Right atrium auricular region (tissue), 2 donors: ENCODE results near the gene RFPL3. TPM values are rescaled to one million over a fixed set of nuclear protein-coding genes. Genes with fewer than 3 reads are reported as not detected.

Experiments
- DNase-seq: peaks from one replicate; pipeline ENCODE4 v3.0.0-alpha.2; 2019; ENCODE audit warnings: low spot score
- H3K27ac ChIP-seq, 2 donors: fragments of 200-600 bp; sonication (generic); 1 replicate in 1 of 2; 2 replicates in 1 of 2; pipeline ENCODE4 v1.5.1; 2016 to 2019
- H3K27me3 ChIP-seq, 2 donors: fragments of 200-600 bp; sonication (generic); one replicate each; pipeline versions ENCODE4 v1.5.1 to v1.6.0; 2017 to 2019
- H3K36me3 ChIP-seq: fragments of 200-600 bp; sonication (generic); one replicate; pipeline ENCODE4 v1.5.1; 2016
- H3K4me1 ChIP-seq, 2 donors: fragments of 200-600 bp; sonication (generic); one replicate each; pipeline versions ENCODE4 v1.5.1 to v1.6.0; 2017 to 2019
- H3K4me3 ChIP-seq, 2 donors: fragments of 200-600 bp; sonication (generic); 1 replicate in 1 of 2; 2 replicates in 1 of 2; pipeline ENCODE4 v1.5.1; 2017 to 2019; ENCODE audit warnings: mild to moderate bottlenecking in 1 of 2, moderate library complexity in 1 of 2
- H3K9me3 ChIP-seq, 2 donors: fragments of 200-600 bp; sonication (generic); one replicate each; pipeline ENCODE4 v1.5.1; 2019
- CTCF ChIP-seq, 2 donors: fragments of 200-600 bp; sonication (generic); IDR thresholded peaks; one replicate each; pipeline ENCODE4 v1.5.1; 2019; ENCODE audit warnings: antibody characterized with exemption in 2 of 2
- total RNA-seq, 2 donors: library from RNA; depleted of rRNA; stranded (reverse); fragments of >200 nt; gene quantifications; one replicate each; pipeline ENCODE4 v1.1.0, GENCODE V29; 2016

Gene RFPL3
- total RNA-seq, 2 donors from 2014 or later: not detected

- Histone ChIP-seq H3K27ac (no peak overlapping the region), H3K4me1 (no peaks in the 10 kb centered on the region), H3K27me3 (no peaks in the 10 kb centered on the region), H3K4me3 (no peak overlapping the region), H3K9me3 (no peaks in the 10 kb centered on the region), H3K36me3 (peaks cover 34% of the 10 kb centered on the region)
- no peak for TF ChIP-seq CTCF (IDR thresholded peaks at IDR 0.05)
- no peak for DNase-seq
Observed at GRCh38 chr22:32385681-32386080, 28.0 kb downstream of the RFPL3 start.

GRCh38 chr22:32389685-32390084 is 32.0 kb downstream of the RFPL3 start:
- Histone ChIP-seq H3K9me3 (no peaks in the 10 kb centered on the region), H3K36me3 (peaks cover 73% of the 10 kb centered on the region), H3K4me1 (no peaks in the 10 kb centered on the region), H3K27ac (no peak overlapping the region), H3K27me3 (no peaks in the 10 kb centered on the region), H3K4me3 (no peak overlapping the region)
- TF ChIP-seq CTCF (IDR thresholded peaks at IDR 0.05): peak in 1 of 2 donors; percentile 46
- no peak for DNase-seq

GRCh38 chr22:32395107-32395506 is 37.4 kb downstream of the RFPL3 start:
- no peak for DNase-seq
- no peak for TF ChIP-seq CTCF (IDR thresholded peaks at IDR 0.05)
- H3K36me3 ChIP-seq: peaks cover 99% of the 10 kb centered on the region
- no peaks in the 10 kb centered on the region for H3K4me1 ChIP-seq
- H3K27me3 ChIP-seq: no peaks in the 10 kb centered on the region
- no peaks in the 10 kb centered on the region for H3K9me3 ChIP-seq
- H3K4me3 ChIP-seq: no peak overlapping the region
- H3K27ac ChIP-seq: no peak overlapping the region

- H3K27ac ChIP-seq: no peak overlapping the region
- no peaks in the 10 kb centered on the region for H3K4me1 ChIP-seq
- H3K27me3 ChIP-seq: no peaks in the 10 kb centered on the region
- H3K4me3 ChIP-seq: no peak overlapping the region
- no peak for DNase-seq
- TF ChIP-seq CTCF (IDR thresholded peaks at IDR 0.05): no peak
- H3K36me3 ChIP-seq: peaks cover 98% of the 10 kb centered on the region
- H3K9me3 ChIP-seq: no peaks in the 10 kb centered on the region
Observed at GRCh38 chr22:32396255-32396654, 38.6 kb downstream of the RFPL3 start.

GRCh38 chr22:32396746-32397145 is 39.1 kb downstream of the RFPL3 start:
- TF ChIP-seq CTCF (IDR thresholded peaks at IDR 0.05): no peak
- Histone ChIP-seq H3K27ac (no peak overlapping the region), H3K4me1 (no peaks in the 10 kb centered on the region), H3K9me3 (no peaks in the 10 kb centered on the region), H3K27me3 (no peaks in the 10 kb centered on the region), H3K4me3 (no peak overlapping the region), H3K36me3 (peaks cover 98% of the 10 kb centered on the region)
- DNase-seq: no peak

- no peaks in the 10 kb centered on the region for H3K4me1 ChIP-seq
- no peak for TF ChIP-seq CTCF (IDR thresholded peaks at IDR 0.05)
- no peak for DNase-seq
- no peaks in the 10 kb centered on the region for H3K9me3 ChIP-seq
- no peak overlapping the region for H3K4me3 ChIP-seq
- H3K27me3 ChIP-seq: no peaks in the 10 kb centered on the region
- H3K27ac ChIP-seq: no peak overlapping the region
- peaks cover 75% of the 10 kb centered on the region for H3K36me3 ChIP-seq
Observed at GRCh38 chr22:32401486-32401885, 43.8 kb downstream of the RFPL3 start.
